HG02588 (cell line): ENCODE data around the gene PALLD.

ENCODE experiments used
- ATAC-seq: cut with Tn5 transposase; IDR thresholded peaks from one replicate; pipeline ENCODE4 v1.9.1; 2021; ENCODE audit warnings: mild to moderate bottlenecking, moderate library complexity; ENCODE audit not compliant: unreplicated experiment

PALLD gene

DNA sequence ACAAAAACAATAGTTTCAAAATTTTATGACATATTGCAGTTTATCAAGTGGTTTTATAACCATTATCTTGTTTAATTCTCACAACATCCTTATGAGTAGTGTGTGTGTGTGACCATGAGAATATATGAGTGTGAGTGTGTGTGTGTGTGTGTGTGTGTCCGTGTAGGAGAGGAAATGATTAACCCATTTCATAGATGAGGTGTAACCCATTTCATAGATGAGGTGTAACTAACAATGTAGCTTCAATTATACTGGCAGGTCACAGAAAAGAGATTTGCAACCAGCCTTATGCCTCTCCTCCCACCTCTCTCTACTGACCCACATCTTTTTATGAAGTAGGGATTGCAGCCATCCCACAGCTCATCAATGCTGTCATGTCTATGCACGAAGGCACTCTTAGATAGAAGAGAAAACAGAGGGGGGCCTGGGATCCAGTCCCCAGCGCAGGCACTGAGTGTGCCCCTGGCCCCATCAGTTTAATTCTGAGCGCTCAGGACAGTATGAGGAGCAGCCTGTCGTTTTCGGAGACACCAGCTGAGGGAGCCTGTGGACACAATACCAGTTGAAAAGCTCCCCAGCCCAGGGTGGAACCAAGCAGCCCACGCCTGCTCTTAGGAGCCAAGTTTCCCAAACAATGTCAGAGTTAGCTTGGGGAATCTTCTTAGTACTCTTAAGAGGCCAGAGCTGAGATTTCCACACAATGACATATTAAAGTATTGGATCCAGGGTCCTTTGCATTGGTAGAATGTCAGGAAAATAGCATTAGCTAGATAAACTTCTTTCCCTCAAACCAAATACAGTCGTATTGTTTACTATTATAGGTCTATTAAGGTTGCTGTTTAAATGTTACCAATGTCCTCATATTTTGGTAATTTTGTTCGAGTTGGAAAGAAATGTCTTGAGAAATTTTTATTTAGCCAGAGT, 88.6 kb downstream of the PALLD start:
- ATAC-seq = peak; percentile 89

DNA sequence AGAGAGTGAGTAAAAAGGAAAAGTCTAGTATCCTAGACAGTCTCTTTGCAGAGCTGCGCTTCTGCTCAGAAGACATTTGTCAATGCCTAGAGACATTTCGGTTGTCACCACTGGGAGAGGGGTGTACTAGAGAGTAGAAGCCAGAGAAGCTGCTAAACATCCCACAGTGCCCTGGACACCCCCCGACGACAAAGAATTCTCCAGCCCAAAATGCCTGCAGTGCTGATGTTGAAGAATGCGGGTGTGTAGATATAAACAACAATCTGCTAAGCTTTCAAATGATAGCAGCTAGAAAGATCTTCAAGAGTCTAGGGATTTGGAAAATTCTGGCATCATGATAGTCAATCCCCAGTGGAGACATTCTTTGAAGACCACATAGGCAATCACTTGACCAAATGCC, 90.1 kb downstream of the PALLD start:
- ATAC-seq = no peak

DNA sequence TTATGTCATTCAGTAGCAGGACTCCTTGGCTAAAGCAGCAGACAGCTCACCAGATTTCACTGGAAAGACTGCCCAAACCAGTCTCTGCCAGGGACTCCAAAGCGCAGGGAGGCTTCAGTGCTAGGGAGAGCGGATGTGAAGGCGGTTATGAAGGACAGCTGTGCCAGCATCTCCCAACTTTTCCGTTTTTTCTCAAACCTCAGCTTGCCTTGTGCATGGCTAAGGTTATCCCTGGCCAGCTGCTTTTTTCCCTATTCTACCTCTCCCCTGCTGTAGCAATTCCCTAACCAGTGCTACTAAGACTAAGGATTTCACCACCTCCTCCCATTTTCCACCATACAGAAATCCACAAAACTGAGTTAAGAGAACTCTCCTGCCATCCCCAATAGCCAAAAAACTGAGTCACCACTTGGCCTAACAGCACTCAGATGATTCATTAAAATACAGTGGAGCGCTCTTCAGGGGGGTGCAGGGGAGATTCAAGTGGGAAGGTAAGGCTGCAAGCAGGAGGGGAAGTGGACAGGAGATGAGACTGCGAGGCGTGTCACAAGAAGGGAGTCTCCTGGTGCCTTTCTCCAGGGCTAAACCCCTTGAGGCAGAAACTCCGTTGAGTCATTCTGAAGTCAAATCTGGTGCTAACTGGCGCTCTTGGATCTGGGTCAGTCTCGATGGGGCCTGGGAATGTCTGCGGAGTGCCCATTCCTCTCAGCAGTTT, 90.7 kb downstream of the PALLD start:
- no peak for ATAC-seq

DNA sequence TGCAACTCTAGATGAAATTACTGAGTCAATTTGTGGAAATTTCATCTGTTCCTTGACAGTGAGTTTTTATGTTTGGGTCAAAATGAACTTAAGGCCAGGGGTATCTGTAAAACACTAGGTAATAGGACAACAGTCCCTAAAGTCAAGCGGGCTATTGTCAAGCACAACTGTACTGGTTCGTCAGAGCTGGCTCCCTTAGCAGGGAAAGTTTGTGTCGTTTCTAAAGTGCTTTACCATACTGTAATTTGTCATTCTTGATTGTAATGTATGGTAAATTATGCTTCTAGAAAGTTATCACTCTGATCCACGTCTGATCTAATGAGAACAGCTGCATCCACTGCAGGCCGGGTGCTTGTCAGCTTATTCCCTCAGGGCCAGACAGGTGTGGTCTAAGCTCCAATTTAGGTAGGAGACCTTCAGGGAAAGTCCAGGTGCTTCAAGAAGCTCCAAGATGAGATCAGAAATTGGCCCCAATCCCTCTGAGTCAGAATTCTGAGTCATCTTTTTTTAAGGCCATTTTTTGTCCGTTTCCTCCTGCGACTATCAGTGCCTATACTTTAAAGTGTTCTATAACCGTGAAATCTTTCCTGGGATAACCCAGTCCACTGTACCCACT, 92.2 kb downstream of the PALLD start:
- ATAC-seq = no peak

DNA sequence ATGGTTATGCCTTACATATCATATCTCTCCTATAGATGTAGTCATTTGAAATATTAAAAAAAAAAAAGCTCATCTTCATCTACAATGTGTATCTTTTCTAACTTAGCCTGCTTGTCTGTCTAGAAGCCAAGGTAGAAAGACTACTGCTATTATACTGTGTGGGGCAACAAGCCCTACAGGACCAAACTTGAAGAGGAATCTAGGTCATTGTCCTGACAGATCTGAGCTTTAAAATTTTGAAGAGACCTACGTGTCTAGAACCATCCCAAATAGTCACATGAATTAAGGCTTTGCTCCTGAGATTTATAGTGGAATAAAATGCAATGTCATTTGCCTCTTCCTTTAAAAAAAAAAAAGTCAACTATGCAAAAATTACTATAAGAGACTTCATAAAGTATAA, 95.8 kb downstream of the PALLD start:
- ATAC-seq = no peak

DNA sequence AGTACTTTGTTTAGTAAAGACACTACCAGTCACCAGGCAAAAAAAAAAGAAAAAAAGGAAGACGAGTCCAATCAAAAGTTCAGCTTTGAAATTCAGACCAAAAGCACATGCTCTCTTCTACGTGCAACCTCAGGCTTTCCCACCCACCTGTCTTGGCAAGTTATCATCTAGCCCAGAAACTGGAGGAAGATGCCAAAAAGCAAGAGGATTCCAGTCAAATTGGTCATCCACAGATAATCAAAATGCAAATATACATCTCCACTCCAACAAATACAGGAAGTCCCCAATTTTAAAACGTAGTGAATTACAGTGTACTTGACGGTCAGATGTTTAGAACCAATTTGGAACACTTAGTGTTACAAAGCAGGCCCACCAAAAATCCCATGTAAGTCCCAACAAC, 96.5 kb downstream of the PALLD start:
- no peak for ATAC-seq

DNA sequence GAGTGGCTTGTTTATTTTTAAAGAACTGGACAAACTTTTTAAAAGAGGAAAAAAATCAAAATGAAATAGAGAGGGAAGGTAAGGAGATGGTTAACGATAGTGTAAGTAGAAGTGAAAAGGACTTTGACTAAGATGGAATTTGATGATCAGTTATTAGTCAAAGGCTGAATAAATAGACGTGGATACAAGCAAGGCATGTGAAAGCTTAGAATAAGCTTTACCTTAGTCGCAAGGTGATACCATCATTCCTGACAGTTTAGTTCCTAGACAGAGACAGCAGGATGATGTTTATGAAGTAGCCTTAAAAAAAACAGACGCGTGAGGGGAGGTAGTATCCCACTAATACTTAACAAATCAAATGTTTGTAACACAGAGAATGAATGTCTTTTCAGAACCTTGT, 97.3 kb downstream of the PALLD start:
- no peak for ATAC-seq

DNA sequence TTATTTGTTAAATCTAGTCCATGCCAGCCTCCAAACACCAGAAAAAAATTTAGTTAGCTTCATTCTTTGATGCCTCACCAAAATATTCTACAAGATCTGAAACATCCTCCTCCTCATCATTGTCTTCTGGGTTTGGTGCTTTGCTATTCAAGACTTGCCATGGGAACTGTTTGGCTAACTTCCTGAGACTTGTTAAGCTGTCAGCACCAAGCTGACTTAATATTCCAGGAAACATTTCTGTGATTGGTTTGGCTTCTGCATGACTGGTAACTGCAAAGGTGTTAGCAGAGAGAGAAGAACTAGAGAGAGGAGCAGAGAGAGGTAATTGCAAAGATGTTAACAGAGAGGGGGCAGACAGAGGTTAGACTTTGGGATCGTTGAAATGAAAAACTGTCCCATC, 101.3 kb downstream of the PALLD start:
- ATAC-seq = no peak

DNA sequence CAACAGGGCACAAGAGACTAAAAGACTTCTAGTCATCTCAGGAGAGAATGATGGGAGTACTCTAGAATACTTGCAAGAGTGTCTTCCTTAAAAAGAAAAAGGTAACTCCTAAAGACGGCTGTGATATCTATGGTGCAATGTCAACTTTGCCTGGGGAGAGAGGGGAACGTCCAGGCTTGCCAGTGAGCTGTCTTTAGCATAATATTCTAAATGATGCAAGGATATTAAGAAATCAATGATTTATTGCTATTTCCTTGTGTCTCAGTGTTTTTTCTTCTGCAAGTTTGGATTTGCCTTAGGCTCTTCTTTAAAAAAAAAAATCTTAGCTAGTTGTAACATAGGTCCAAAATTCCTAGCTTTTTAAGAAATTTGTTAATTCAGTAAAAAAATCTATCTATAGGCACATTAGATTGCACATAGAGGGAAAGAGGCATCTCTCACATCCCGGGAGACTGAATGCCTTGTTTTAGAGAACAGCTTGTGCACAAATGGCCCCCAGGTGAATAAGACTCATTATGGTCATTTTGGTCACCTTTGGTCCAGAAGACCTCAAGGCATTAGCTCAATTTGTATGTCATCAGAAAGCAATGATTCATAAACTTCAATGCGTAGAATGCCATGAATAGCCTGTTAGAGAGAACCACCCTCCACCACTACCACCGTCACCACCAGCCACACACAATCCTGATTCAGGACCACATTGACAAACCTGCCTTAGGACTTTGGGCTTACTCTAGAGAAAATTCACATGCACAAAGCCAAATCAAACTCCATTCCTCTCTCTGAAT, 104.1 kb downstream of the PALLD start:
- ATAC-seq = no peak

DNA sequence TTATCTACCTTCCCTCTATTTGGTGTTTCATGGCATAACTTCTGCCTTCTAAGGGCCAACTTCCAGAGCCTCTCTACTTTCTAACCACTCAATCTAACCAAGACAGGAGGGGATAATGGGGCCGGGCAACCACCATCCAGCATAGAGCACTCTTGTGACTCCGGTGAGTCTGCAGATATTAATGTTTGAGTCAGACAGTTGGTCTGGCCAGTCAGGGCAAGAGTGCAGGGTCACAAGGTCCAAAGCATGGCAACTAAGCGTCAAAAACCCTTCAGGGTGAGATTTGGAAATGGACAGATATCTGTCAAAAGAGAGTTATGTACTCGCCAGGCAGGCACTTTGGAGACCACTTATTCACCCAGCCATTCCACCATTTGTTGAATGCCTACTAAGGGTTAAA, 105.0 kb downstream of the PALLD start:
- no peak for ATAC-seq

DNA sequence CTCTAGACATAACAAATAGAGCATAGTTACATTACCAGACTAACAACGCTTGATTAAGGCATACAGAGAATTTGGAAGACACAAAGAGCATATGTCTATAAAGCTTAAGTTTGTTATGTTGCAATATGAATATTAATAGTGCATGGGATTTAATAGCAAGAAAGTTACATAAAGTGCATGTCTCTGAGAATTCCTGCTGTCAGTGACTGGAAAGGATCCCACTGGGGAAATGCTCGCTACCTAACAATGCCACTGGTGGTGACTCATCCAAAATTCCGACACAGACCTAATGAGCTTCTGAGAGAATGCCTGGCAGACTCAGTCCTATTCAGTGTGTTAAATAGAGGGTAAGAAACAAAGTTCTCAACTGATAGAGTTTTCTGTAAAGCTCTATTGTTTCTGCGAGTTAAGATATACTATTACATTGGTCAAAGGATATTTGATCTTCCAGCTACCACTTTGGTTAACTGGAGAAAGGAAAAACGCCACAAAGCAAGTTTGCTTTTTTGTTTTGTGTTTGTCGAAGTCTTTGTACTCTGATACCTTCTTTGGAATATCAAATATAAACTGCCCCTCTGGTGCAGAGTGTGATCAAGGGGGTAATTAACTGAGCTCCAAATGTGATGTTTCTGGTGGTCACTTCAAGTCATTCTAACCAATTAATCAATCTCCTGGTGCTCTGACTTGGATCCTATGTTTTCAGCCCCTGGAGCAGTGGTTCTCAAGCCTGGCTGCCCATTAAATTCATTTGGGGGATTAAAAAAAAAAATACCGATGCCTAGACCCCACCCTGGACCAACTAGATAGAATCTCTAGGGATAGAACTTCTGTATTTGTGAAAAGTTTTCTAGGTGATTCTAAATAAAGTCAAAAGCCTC, 107.9 kb downstream of the PALLD start:
- ATAC-seq = no peak

DNA sequence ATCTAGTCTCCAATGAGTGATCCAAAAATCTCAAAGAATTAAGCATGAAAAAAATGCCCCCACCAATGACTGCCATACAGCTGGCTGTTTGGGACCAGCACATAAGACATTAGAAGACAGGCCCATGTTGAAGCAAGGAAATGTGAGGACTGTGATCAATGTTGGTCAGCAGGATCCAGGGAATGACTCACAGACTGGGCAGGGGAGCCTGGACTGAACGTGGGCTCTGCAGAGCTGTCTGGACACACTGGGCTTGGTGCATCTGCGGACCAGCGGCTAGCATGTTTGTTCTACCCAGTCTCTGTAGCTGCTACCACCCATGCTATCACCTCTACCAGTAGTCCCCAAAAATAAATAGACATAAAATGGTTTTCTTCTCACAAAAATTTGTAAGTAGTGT, 108.6 kb downstream of the PALLD start:
- no peak for ATAC-seq

DNA sequence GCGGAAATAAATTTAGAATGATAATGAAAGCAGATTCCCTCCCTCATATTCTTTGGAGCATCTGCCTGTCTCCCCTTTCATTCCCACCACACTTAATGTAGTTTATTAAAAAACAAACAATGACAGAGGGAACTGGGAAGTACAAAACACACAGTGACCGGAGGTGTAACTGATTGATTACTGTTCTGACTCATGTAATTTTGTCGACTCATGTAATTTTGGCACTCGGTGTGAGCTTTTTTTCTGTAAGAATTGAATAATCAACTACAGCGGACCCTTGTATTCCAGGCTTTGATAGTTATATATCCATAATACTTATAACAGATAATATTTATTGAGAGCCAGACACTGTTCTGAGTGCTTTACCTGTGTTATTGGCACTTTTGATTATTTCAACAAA, 110.4 kb downstream of the PALLD start:
- ATAC-seq = no peak

DNA sequence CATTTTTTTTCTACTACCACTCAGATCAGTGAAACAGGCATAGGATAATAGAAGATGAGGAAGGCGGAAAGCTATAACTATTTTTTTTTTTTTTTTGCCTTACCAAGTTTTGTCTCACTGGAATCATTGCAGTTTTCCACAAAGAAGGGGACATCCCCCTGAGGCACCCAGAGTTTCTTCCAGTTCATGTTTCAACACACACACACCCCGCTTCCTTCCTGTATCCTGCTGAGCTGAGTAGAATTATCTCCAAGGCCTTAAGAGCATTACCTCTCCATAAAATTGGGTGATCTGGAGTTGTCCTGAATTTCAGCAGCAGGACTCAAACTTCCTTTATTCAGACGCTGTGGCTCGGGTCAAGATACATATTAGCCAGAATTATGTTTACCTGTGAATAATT, 111.9 kb downstream of the PALLD start:
- ATAC-seq = no peak

DNA sequence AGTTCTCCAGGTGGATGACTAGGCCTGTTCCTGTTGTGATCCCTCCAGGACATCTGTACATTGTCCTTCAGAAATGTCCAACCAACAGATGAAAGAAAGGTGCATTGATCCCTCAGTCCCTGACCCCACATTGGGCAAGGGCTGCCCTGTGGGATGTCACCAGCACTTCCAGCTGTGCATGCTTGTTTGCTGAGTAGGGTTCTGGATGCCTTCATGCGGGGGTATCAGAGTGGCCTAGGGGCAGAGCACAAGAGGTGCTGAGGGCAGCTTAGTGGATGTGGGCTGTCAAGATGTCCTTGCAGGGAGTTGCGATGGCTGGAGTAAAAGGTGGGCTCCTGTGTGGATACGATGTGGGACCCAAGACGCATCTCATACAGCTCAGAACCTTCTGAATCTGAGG, 112.5 kb downstream of the PALLD start:
- no peak for ATAC-seq

DNA sequence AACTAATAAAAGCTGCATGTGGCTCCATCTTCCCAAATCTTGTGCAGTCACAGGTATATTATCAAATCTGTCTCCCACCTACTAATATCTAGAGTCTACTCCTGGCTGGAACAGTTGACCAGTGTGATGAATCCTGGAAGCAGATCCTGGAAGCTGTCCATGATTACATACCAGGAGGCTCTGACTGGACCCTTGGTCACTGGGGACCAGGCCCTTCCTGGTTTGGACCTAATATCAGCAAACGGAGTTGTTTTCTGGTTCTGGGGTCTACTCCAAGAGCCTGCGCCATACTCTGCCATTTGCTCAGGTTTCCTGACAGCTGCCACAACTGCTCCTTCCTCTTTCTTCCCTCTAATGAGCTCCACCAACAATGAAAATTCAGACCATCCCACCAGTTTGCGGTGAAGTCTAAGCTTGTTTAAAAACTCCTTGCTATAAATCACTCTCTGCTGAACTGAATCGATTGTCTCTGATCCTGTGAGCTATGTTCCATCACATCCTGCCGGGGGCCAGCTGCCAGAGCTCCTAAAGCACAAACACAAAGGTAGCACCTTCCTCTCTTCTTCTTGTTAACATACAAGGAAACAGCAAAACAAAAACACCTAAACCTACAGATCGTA, 114.2 kb downstream of the PALLD start:
- ATAC-seq = no peak

DNA sequence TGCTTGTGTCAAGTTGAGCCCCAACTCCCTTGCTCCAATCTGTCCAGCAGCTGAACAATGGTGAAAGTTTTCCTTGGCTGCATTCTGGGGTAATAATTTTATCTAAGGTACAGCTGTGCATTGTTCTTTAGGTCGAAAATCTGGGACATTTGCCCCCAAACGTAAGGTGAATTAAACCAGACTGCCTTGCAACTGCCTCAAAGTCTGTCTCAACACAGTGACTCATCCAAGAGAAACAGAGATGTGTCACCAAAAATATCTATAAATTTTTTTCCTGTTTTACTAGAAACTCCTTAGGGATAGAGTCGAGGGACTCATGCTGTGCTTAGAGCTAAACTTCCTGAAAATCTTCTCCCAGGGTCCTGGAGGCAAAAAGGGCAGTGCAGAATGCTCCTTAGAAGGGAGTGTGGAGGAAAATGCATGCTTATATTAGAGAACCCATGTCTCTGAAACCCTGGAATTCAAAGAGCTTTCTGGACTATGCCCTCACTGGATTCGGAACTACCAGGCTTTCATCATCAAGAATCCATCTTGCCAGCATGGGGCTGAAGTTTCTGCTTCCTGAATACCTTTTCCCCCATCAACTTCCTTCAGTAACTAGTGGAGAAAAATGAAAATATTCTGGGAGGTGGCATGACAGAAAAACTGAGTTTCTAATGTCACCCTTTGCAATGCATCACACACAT, 115.7 kb downstream of the PALLD start:
- no peak for ATAC-seq

DNA sequence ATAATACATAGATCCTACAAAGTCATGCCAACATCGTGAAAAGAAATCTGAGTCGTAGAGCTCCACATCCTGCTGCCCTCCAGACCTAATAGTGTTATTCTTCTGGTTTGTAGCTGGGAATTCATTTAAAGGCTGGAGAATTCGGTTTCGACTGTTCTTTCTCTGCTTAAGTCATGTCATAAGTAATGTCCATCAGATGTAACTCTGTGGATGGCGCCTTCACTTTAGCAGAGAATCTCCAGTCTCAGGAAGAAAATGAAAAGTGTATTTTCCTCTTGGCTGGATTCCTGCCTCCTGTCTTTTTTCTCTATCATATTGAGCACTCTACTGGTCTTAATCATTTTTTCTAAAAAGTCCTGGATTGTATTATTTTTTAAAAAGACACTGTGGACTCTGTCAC, 117.0 kb downstream of the PALLD start:
- ATAC-seq = no peak
